ENCODE measurements around the gene AQP1.
A peak's percentile ranks its signal among the peaks of the same experiment; 100 is the strongest.

DNA sequence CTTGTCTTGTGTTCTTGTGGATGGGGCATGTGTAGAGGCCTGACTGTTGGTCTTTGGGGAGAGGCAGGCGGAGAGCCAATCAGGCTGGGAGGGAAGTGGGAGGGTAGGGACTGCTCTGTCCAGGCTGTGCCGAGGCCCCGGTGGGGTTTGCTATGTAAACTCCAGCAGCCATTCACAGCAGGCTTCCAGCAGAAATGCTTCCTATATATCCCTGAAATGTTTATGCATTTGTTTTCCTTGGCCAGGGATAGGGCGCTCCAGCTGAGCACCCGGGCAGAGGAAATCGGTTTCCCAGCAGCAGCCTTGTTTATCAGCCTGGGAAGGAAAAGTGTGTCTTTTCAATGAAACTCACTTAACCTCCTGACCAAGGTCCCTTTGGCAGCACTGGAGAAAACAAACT lies 18.3 kb upstream of the AQP1 start:
- no peak for TF ChIP-seq POLR2A (IDR thresholded peaks at IDR 0.05)
- TF ChIP-seq, protein P1, sequence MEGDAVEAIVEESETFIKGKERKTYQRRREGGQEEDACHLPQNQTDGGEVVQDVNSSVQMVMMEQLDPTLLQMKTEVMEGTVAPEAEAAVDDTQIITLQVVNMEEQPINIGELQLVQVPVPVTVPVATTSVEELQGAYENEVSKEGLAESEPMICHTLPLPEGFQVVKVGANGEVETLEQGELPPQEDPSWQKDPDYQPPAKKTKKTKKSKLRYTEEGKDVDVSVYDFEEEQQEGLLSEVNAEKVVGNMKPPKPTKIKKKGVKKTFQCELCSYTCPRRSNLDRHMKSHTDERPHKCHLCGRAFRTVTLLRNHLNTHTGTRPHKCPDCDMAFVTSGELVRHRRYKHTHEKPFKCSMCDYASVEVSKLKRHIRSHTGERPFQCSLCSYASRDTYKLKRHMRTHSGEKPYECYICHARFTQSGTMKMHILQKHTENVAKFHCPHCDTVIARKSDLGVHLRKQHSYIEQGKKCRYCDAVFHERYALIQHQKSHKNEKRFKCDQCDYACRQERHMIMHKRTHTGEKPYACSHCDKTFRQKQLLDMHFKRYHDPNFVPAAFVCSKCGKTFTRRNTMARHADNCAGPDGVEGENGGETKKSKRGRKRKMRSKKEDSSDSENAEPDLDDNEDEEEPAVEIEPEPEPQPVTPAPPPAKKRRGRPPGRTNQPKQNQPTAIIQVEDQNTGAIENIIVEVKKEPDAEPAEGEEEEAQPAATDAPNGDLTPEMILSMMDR (IDR thresholded peaks at IDR 0.05): no peak
- peak; percentile 47 for TF ChIP-seq POLR2AphosphoS5 (IDR thresholded peaks at IDR 0.05)
- TF ChIP-seq EP300 (IDR thresholded peaks at IDR 0.05): no peak

Data from gastroesophageal sphincter (tissue), 3 donors.